Stimulated activated CD4-positive, alpha-beta T cell treated with anti-CD3 and anti-CD28 coated beads, Interleukin-1b, Interleukin-23, amount 100 ng/mL, for 24 hours (primary cell): ENCODE results near the gene UBQLN3.

ENCODE experiments used
- DNase-seq, 4 experiments: peaks; one replicate each; pipeline ENCODE4 v3.0.0-alpha.2; 2020; ENCODE audit warnings: low read depth in 4 of 4, low spot score in 1 of 4

UBQLN3 gene

GRCh38 chr11:5509803-5510202 is at the start of gene UBQLN3:
TSS of gene UBQLN3 (minus strand) at chr11:5509957. CDS start at chr11:5509558, 399 bp downstream.
- DNase-seq = no peak

GRCh38 chr11:5557751-5558150 is 48.0 kb upstream of the UBQLN3 start:
- DNase-seq = no peak

DNA sequence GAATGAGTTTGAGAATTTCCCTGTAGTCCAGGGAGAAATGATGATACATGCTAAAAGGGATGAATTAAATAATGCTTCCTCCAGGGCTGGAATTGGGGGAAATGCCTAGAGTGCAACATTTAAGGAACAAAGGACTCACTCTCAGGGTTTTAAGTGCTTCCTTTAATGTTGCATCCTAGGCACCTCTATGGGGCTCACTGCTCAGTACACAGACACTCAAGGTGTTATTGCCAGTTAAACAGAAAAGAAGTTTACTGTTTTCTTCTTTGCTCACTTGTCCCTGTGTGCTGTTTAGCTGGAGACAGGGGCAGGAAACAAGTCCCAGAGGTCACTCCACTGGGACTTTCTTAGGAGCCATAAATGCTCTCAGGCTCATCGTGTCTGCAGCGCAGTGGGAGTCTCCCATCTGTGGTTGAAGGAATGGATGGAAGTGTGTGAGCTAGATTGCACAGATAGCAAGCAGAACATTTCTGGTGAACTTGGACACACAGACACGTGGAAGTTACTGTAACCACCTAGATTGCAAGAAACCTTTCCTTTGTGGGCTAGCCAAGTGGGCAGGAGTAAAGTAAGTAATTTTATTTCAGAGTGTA is 46.9 kb upstream of the UBQLN3 start:
- no peak for DNase-seq

DNA sequence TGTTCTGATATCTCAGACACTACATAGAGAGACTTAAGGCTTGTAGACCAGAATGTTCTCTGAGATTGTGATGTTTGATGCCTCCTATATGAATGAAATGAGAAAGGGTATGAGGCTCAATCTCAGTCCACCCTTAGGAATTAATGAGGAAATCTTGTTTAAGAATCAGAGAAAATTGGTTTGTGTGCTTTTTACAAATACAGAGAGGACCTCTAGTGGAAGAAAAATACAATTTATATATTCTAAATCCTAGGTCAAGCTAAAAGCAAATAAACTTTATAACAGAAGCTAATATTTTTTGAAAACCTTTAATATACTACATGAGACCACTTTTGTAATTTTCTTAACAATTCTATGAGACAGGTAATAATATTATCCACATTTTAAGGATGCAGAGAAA is 43.6 kb upstream of the UBQLN3 start:
- DNase-seq = no peak

GRCh38 chr11:5550440-5551095 is 40.8 kb upstream of the UBQLN3 start:
- DNase-seq = no peak

GRCh38 chr11:5548440-5548839 is 38.7 kb upstream of the UBQLN3 start, which contains the start of gene OR52H1:
TSS of gene OR52H1 (minus strand) at chr11:5548540. CDS start at chr11:5545505, 3,035 bp downstream.
- no peak for DNase-seq

DNA sequence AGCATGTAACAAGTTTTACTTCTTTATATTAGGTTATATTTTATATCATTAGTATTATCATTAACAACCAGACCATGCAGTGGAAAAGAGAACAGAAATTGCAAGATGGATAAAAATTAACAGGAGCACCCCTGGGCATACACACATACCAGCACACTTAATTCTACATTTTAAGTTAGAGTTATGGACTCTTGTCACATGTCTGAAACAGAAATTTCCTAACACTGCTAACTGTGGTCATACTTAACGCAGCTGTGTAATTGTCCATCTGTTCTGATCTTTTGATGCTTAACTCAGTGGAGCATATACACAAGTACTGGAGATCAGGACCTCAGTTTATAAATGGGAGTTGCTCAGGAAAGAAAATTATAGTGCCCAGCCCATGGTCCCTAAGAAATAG is 38.2 kb upstream of the UBQLN3 start:
- no peak for DNase-seq

- no peak for DNase-seq
Measured at GRCh38 chr11:5546457-5546856, 36.7 kb upstream of the UBQLN3 start.

- no peak for DNase-seq
Measured at GRCh38 chr11:5541427-5541826, 31.7 kb upstream of the UBQLN3 start.

GRCh38 chr11:5536482-5536881 is 26.7 kb upstream of the UBQLN3 start:
- no peak for DNase-seq

DNA sequence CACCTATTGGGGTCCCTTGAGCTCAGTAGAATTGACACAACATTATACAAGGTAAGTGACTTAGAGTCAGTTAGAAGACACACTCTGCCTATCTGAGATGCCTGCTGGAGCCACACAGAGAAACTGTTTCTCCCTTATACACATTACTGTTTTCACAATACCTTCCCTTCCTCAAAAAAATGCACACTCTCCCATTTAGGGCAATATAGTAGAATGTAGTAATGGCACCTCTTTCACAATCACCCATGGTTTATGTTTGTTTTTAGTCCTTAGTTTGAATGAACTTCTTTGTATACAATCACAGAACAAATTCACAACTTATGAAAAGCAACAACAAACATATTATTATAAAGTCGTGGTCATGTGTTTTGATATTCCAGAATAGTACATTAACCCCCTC is 24.3 kb upstream of the UBQLN3 start:
- no peak for DNase-seq

- DNase-seq = no peak
Measured at GRCh38 chr11:5531053-5531831, 21.5 kb upstream of the UBQLN3 start.

DNA sequence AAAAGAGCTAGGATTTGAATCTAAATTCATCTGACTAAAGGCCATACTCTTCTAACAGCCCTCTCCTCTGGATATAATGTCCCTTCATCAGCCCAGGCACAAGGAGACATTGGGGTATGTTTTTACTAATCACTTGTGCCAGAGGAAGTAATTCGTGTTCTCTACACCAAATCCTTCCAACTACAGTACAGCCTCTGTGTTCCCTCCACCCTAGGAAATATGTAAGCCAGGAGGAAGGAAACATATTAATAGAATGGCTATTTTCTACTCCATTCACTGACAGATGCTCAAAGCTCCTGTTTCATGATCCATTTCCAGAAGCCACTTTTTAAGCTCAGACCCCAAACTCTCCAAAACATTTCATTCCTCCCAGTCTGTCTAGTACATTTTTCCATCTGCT is 18.7 kb upstream of the UBQLN3 start:
- no peak for DNase-seq

DNA sequence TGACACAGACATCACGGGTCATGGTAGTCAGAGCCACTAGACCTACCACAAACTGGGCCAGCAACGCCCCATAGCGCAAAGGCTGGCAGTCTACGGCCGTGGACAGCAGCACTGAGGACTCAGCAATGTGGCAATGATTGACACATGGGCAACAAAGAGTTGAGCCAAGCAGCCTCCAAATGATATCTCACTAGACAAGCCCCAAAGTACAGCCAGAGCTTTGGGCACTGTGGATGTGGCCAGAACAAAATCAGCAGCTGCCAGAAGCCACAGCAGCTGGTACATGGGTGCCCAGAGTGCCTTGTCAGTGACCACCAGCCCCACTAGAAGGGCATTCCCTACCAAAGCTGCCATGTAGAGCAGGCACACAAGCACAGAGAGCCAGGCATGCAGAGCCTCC is 18.0 kb upstream of the UBQLN3 start:
- DNase-seq = no peak

DNA sequence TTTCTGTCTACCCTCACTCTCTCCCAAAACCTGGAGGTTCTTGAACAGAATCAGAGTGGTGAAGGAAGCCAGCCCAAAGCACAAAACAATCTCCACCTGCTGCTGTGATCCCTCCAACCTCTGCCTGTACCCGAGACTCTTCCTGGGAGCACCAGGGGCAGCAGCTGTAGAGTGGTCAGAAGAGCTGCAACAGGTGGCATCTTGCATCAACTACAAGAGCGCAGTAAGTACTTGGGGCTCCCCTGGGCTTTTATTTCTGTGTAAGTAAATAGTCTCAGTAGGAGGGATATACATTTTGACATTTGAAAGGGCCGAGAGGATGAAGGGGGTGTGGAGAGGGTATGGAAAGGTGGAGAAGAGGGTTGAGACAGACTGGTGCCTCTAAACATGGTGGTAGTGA is 15.0 kb upstream of the UBQLN3 start:
- DNase-seq = no peak

GRCh38 chr11:5522308-5522707 is 12.6 kb upstream of the UBQLN3 start:
- no peak for DNase-seq

- no peak for DNase-seq
Measured at GRCh38 chr11:5521540-5521939, 11.8 kb upstream of the UBQLN3 start.

- no peak for DNase-seq
Measured at GRCh38 chr11:5516599-5516998, 6.8 kb upstream of the UBQLN3 start, which contains the start of gene UBQLNL. TSS of gene UBQLNL (minus strand) at chr11:5516699. CDS start at chr11:5516441, 258 bp downstream.

GRCh38 chr11:5514841-5515240 is 5.1 kb upstream of the UBQLN3 start:
- no peak for DNase-seq

DNA sequence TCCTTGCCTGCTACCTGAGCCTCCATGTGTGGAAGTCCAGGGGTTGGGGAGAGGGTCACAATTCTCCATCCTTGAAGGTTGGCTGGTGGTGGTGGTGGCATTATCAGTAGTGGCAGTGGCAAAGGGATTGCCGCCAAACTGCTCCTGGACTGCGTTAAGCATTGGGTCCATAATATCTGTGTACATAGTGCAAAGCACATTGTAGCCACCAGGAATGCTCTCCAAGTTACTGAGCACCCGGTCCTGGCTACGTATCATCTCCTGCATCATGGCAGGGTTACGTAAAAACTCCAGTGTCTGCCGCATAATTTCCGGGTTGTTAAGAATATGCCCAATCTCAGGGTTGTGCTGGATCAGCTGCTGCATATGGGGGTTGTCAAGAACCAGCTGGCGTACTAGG is 1.2 kb downstream of the UBQLN3 start:
- no peak for DNase-seq

DNA sequence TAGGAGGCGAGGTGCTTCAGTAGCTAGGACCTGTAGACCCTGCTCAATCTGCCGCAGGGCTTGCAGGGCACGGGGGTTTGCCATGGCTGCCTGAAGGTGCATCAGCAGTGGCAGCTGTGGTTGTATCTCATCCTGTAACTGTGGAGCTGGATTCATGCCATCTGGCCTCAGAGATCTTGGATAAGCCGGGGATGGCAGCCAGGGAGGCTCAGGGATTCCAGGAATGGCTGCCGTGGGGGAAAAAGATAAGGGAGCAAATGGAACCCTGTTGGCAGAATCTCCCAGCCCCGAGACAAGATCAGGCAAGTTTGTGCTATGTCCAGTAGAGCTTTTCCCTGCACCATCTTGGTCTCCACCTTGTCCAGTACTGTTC is 1.8 kb downstream of the UBQLN3 start:
- DNase-seq = no peak
